NCI-H446 treated with DMSO at 0.1 percent for 48 hours (cell line): ENCODE data around the gene NUP88.

ENCODE experiments used
- DNase-seq: peaks from one replicate; lab custom pipeline; 2025; lab: John Stamatoyannopoulos, UW

The NUP88 gene

DNA sequence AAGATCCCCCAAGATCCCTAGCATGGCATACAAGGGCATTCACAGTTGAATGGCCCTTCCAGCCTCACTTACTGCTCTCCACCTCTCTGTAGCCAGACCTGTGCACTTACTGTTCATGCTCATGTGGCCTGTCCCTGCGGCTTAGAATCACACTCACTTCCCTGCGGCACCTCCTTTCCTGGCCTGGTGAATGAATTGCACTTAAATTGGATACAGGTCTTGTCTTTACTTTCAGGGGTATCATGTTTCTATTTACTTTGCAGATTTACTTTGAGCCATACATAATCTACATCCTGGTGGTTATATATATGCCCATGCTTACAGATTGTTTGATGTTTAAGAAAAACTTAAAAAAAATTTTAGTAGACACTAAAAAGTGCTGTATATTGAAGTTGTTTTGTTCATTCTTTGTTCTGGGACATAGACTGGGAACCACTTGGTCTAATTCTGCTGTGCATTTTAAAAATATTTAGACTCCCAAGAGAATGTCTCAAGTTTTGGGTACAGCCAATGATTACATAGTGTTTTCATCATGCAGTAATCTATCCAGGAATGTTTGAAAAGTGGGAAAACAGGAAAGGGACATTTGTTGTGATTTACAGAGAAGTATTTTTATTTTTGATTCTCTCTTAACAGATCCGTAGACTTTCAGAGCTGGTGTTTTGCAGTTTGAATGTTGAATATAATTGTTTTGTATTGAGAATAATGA, 63.9 kb downstream of the NUP88 start:
- DNase-seq: no peak

DNA sequence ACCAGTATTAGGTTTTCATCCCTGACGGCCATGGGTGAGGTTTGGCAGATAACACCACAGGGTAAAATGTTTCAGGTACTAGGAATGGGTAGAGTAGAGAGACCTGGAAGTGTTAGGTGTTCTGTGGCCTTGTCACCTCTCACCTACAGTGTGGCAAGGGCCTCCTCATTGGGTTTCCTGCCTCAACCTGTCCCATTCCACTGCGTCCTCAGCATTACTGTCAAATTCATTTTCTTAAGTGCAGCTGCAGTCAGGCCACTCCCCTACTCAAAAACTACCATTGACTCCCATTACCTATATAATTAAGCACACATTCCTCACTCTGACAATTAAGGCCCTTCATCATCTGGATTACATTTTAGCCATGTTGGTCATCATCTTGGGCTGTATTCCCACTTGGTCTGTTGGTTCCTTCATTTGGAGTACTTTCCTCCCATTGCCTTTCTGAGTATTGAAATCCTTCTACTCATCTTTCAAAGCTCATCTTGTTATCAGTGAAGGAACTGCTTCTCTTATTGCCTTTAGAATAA, 64.5 kb downstream of the NUP88 start:
- DNase-seq: no peak

DNA sequence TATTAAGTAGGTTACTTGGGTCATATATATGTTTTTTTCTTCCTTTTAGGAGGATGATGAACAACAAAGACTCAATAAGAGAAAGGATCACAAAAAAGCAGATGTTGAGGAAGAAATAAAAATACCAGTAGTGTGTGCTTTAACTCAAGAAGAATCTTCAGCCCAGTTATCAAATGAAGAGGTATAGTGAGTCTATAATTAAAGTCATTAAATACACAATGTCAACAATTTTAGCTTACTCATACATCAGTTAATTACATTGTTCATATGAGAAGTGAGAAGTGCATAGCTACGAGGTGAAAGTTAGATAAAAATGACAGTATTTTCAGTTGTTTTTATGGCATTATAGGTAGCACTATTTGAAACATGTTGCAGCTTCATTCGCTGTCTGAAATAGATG, 65.2 kb downstream of the NUP88 start:
- DNase-seq: no peak

DNA sequence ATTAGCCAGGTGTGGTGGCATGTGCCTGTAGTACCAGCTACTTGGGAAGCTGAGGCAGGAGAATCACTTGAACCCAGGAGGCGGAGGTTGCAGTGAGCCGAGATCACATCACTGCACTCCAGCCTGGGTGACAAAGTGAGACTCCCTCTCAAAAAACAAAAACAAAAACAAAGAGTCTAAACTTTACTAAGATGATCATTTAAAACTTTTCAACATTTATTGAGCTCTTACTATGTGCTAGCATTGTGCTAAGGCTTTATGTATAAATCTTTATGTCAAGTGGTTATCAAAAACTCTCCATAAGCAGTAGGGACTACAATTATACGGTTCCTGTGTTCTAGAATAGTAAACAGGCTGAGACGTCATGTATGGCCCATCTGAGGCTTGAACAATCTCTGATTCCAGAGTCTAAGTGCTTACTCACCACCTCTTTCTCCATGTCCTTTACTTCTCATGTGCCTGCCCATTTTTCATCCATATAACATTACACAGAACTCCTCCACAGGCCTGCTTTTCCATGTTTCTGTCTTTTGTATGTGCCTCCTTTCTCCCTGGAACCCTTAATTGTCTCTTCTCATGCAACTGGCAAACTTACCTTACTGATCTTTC, 66.7 kb downstream of the NUP88 start:
- no peak for DNase-seq

DNA sequence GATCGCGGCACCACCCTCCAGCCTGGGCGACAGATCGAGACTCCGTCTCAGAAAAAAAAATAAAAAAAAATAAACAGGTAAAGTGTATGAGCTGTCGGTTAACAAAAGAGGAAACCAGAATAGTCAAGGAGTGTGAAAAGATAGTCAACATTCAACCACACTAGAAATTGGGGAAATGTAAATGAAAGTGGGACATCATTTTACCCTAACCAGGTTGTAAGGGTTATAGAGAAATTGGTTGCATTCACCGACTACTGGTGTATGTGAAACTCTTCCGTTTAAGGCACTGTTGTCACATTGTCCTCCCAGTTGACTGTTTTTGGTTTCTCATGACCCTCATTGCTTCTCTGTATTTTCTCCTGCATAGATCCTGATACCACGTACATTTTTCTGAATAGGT, 74.5 kb downstream of the NUP88 start:
- no peak for DNase-seq
